ENCODE measurements around the gene TPK1. TPM values are rescaled to one million over a fixed set of nuclear protein-coding genes. Genes with fewer than 3 reads are reported as not detected.

The TPK1 gene
- total RNA-seq, 1 donor from 2014 or later = 0.77 TPM

DNA sequence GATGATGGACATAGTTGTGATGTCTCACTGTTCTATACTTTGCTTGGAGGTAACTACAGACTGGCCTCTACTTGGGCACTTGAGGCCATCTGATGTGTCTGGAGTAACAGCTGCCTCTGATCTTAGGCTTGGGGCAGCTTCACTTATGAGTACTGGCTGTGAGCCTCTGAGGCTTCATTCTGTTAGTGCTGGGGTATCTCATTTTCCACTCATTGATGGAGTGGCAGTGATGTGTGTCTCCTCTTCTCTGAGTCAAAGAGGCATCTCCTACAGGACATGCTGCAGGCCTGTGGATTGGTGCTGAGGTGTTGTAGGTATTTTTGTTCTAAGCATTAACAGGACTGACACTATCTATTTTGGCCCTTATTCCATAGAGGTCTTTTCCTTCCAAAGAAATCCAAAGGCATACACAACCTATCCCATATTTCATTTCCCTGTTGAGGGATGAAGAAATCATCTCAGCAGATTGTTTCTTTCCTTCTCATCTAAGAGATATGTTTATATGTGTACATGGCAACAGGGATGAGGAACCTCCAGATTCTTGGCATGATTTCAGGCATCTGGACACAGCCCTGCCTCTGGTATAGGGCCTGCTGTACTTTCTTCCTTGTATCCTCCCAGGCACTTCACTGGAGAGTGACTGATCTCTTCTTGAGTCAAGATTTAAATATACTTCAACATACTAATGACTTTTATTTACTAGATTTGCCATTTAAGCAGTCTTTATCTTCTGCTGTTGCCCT lies 366.7 kb downstream of the TPK1 start:
- Mint-ChIP-seq H3K36me3 (ENCODE audit: low read depth, unreplicated experiment) (no peaks in the 10 kb centered on the region), H3K4me3 (ENCODE audit: unreplicated experiment) (no peak overlapping the region), H3K9me3 (ENCODE audit: unreplicated experiment) (no peaks in the 10 kb centered on the region), H3K27me3 (ENCODE audit: unreplicated experiment) (no peaks in the 10 kb centered on the region), H3K4me1 (ENCODE audit: unreplicated experiment) (no peaks in the 10 kb centered on the region), H3K27ac (ENCODE audit: unreplicated experiment) (no peak overlapping the region)
- no peak for DNase-seq (ENCODE audit: low spot score)
- TF ChIP-seq, protein P1, sequence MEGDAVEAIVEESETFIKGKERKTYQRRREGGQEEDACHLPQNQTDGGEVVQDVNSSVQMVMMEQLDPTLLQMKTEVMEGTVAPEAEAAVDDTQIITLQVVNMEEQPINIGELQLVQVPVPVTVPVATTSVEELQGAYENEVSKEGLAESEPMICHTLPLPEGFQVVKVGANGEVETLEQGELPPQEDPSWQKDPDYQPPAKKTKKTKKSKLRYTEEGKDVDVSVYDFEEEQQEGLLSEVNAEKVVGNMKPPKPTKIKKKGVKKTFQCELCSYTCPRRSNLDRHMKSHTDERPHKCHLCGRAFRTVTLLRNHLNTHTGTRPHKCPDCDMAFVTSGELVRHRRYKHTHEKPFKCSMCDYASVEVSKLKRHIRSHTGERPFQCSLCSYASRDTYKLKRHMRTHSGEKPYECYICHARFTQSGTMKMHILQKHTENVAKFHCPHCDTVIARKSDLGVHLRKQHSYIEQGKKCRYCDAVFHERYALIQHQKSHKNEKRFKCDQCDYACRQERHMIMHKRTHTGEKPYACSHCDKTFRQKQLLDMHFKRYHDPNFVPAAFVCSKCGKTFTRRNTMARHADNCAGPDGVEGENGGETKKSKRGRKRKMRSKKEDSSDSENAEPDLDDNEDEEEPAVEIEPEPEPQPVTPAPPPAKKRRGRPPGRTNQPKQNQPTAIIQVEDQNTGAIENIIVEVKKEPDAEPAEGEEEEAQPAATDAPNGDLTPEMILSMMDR (IDR thresholded peaks at IDR 0.05; ENCODE audit: unreplicated experiment) = no peak

DNA sequence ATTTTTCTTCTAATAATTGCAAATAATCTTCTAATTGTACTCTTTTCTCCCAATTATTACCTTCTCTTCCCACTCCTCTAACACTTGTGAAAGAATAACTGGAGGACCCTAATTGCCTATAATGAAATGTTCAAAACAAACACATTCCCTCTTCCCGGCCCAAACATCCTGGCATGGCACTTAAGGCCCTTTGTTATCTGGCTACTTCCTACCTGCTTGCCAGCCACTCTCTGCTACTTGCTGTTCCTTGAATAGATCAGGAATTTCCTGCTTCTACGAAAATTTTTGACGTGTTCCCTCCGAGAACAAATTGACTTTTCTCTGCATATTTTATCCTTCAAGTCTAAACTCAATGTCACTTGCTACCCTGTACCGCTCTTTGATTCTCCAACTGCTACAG lies 376.2 kb downstream of the TPK1 start:
- Mint-ChIP-seq H3K27ac (ENCODE audit: unreplicated experiment) (peak overlapping the region; percentile 82), H3K4me3 (ENCODE audit: unreplicated experiment) (no peak overlapping the region), H3K4me1 (ENCODE audit: unreplicated experiment) (peaks cover 15% of the 10 kb centered on the region), H3K27me3 (ENCODE audit: unreplicated experiment) (peaks cover 2% of the 10 kb centered on the region), H3K36me3 (ENCODE audit: low read depth, unreplicated experiment) (peaks cover 3% of the 10 kb centered on the region), H3K9me3 (ENCODE audit: unreplicated experiment) (peaks cover 8% of the 10 kb centered on the region)
- DNase-seq (ENCODE audit: low spot score) = peak; percentile 7
- TF ChIP-seq, protein P1 (IDR thresholded peaks at IDR 0.05; ENCODE audit: unreplicated experiment) = no peak

DNA sequence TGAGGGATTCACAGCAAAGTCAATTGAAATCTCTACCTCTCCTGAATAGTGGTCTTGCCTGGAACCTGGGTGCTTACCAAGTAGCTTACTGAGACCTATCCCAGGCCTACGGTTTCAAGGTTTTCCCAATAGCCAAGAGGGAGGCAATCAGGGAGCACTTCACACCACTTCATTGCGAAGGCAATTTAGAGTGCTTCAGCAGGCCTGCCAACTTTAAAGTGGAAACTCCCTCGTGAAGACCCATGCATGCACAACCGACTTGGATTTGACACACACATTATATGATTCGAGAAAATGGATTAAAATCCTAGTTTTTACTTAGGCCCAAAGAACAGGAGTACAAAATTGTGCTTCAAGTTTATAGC lies 380.8 kb downstream of the TPK1 start:
- Mint-ChIP-seq H3K9me3 (ENCODE audit: unreplicated experiment) (no peaks in the 10 kb centered on the region), H3K36me3 (ENCODE audit: low read depth, unreplicated experiment) (no peaks in the 10 kb centered on the region), H3K4me1 (ENCODE audit: unreplicated experiment) (peaks cover 10% of the 10 kb centered on the region), H3K4me3 (ENCODE audit: unreplicated experiment) (no peak overlapping the region), H3K27ac (ENCODE audit: unreplicated experiment) (no peak overlapping the region), H3K27me3 (ENCODE audit: unreplicated experiment) (no peaks in the 10 kb centered on the region)
- no peak for DNase-seq (ENCODE audit: low spot score)
- TF ChIP-seq, protein P1 (IDR thresholded peaks at IDR 0.05; ENCODE audit: unreplicated experiment) = no peak

DNA sequence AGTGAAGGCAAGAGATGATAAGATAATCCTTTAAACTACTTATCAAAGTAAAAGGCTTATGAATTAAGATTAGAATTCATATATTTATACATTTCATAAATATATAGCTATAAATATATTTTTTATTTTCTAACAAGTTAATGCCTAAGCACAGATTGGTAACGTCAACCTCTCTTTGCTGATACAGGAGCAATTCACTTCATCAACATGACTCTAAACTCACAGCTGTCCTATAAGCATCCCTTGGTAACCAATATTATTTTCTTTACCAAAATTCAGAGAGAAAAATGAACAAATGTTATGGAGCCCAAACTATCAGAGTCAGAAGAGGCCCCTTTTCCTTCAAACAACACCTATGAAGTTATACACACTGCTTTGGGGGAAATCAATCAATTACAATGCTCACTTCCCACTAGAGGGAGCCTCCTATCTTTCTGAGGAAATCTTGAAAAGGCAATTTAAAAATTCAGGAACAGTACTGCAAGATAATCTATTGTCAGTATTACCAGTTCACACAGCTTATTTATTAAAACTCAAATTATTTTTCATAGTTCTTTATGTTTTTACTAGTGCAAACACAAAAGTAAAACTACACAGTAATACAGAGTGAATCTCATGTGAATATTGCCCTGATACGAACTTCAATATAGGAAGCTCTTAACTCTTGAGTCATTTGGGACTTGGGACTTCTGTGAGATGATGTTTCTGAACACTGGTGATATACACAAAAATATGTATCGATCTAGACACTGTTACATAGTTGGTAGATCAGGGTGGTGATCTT lies 381.4 kb downstream of the TPK1 start:
- no peak overlapping the region for H3K4me3 Mint-ChIP-seq (ENCODE audit: unreplicated experiment)
- no peak overlapping the region for H3K27ac Mint-ChIP-seq (ENCODE audit: unreplicated experiment)
- no peaks in the 10 kb centered on the region for H3K36me3 Mint-ChIP-seq (ENCODE audit: low read depth, unreplicated experiment)
- no peaks in the 10 kb centered on the region for H3K9me3 Mint-ChIP-seq (ENCODE audit: unreplicated experiment)
- no peaks in the 10 kb centered on the region for H3K27me3 Mint-ChIP-seq (ENCODE audit: unreplicated experiment)
- DNase-seq (ENCODE audit: low spot score) = no peak
- peaks cover 4% of the 10 kb centered on the region for H3K4me1 Mint-ChIP-seq (ENCODE audit: unreplicated experiment)
- TF ChIP-seq, protein P1 (IDR thresholded peaks at IDR 0.05; ENCODE audit: unreplicated experiment) = no peak

DNA sequence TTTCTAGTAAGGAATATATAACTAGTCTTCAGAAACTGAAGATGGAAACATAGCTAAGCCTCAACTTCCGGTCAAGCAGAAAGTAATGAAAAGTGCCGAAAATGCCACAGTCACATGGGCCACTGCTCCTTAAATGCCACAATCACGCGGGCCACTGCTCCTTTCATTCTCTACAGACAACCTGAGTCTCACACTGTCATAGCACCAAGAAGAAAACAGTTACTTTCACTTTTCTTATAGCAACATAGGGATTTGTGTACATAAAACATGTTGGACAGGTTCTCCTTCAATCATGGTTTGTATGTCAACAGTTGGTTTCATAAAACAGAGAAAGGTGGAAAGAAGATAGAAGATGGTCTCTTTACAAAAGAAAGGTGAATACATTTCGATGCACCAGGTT lies 383.8 kb downstream of the TPK1 start:
- Mint-ChIP-seq H3K9me3 (ENCODE audit: unreplicated experiment) (no peaks in the 10 kb centered on the region), H3K36me3 (ENCODE audit: low read depth, unreplicated experiment) (no peaks in the 10 kb centered on the region), H3K27me3 (ENCODE audit: unreplicated experiment) (no peaks in the 10 kb centered on the region), H3K4me3 (ENCODE audit: unreplicated experiment) (no peak overlapping the region), H3K4me1 (ENCODE audit: unreplicated experiment) (no peaks in the 10 kb centered on the region), H3K27ac (ENCODE audit: unreplicated experiment) (no peak overlapping the region)
- TF ChIP-seq, protein P1 (IDR thresholded peaks at IDR 0.05; ENCODE audit: unreplicated experiment) = no peak
- no peak for DNase-seq (ENCODE audit: low spot score)
